Measurements from ENCODE around the gene ADH1B.

Gene ADH1B

GRCh38 chr4:99273704-99274103, 47.5 kb downstream of the ADH1B start:
- Histone ChIP-seq H3F3A (ENCODE audit: low read depth) (no peaks in the 10 kb centered on the region), H3K9me2 (replicated peaks; ENCODE audit: low read depth, low read length) (no peaks in the 10 kb centered on the region), H3K4me3 (ENCODE audit: low read length, poor library complexity, severe bottlenecking) (no peak overlapping the region), H3K9me3 (ENCODE audit: insufficient read depth, low read depth, low read length) (no peaks in the 10 kb centered on the region), H3K4me1 (ENCODE audit: insufficient read depth, low read length, poor library complexity, severe bottlenecking) (no peaks in the 10 kb centered on the region), H3K9ac (ENCODE audit: low read depth, low read length, poor library complexity, severe bottlenecking) (no peak overlapping the region), H3K36me3 (ENCODE audit: insufficient read depth, low read length) (no peaks in the 10 kb centered on the region), H3K27me3 (ENCODE audit: insufficient read depth, low read length, poor library complexity, severe bottlenecking) (no peaks in the 10 kb centered on the region), H3K79me2 (ENCODE audit: insufficient read depth, low read length) (no peaks in the 10 kb centered on the region), H3K4me2 (ENCODE audit: low read depth, low read length, poor library complexity, severe bottlenecking) (no peak overlapping the region), H2AFZ (ENCODE audit: low read length) (no peak overlapping the region), H4K20me1 (ENCODE audit: insufficient read depth, low read length, poor library complexity, severe bottlenecking) (no peaks in the 10 kb centered on the region)
- no peak for TF ChIP-seq CTCF (conservative IDR thresholded peaks at IDR 0.05; ENCODE audit: low read length)
- TF ChIP-seq EZH2phosphoT487 (IDR thresholded peaks at IDR 0.05; ENCODE audit: borderline replicate concordance) = no peak

- no peaks in the 10 kb centered on the region for H3K9me3 ChIP-seq (ENCODE audit: insufficient read depth, low read depth, low read length)
- H3K9ac ChIP-seq (ENCODE audit: low read depth, low read length, poor library complexity, severe bottlenecking) = no peak overlapping the region
- no peak overlapping the region for H3K4me2 ChIP-seq (ENCODE audit: low read depth, low read length, poor library complexity, severe bottlenecking)
- H3K9me2 ChIP-seq (replicated peaks; ENCODE audit: low read depth, low read length) = no peaks in the 10 kb centered on the region
- no peak overlapping the region for H3K4me3 ChIP-seq (ENCODE audit: low read length, poor library complexity, severe bottlenecking)
- H3F3A ChIP-seq (ENCODE audit: low read depth) = no peaks in the 10 kb centered on the region
- no peaks in the 10 kb centered on the region for H4K20me1 ChIP-seq (ENCODE audit: insufficient read depth, low read length, poor library complexity, severe bottlenecking)
- H3K4me1 ChIP-seq (ENCODE audit: insufficient read depth, low read length, poor library complexity, severe bottlenecking) = no peaks in the 10 kb centered on the region
- no peak for TF ChIP-seq EZH2phosphoT487 (IDR thresholded peaks at IDR 0.05; ENCODE audit: borderline replicate concordance)
- no peak for TF ChIP-seq CTCF (conservative IDR thresholded peaks at IDR 0.05; ENCODE audit: low read length)
- no peaks in the 10 kb centered on the region for H3K36me3 ChIP-seq (ENCODE audit: insufficient read depth, low read length)
- no peaks in the 10 kb centered on the region for H3K27me3 ChIP-seq (ENCODE audit: insufficient read depth, low read length, poor library complexity, severe bottlenecking)
- H3K79me2 ChIP-seq (ENCODE audit: insufficient read depth, low read length) = no peaks in the 10 kb centered on the region
- H2AFZ ChIP-seq (ENCODE audit: low read length) = no peak overlapping the region
These were observed 56.3 kb downstream of the ADH1B start for GRCh38 chr4:99264927-99265326.

All from Loucy (cell line).